Nephron progenitor cell (in vitro differentiated cells): ENCODE measurements around the gene SEC24D.

Experiments
- DNase-seq: peaks from one replicate; pipeline ENCODE4 v3.0.0; 2021
- H3K27ac Mint-ChIP-seq: 2 replicates; pipeline ENCODE4 v1.8.0; 2021; ENCODE audit warnings: mild to moderate bottlenecking, moderate library complexity, mixed read lengths
- H3K27me3 Mint-ChIP-seq: 2 replicates; pipeline ENCODE4 v1.8.0; 2021; ENCODE audit warnings: mild to moderate bottlenecking, low read depth, mixed read lengths; ENCODE audit not compliant: poor library complexity
- H3K36me3 Mint-ChIP-seq: 2 replicates; pipeline ENCODE4 v1.8.0; 2021; ENCODE audit warnings: low read depth, mixed read lengths
- H3K4me1 Mint-ChIP-seq: 2 replicates; pipeline ENCODE4 v1.8.0; 2021; ENCODE audit warnings: mixed read lengths
- H3K4me3 Mint-ChIP-seq: 2 replicates; pipeline ENCODE4 v1.8.0; 2021; ENCODE audit warnings: mild to moderate bottlenecking, moderate library complexity, mixed read lengths
- H3K9me3 Mint-ChIP-seq: 2 replicates; pipeline ENCODE4 v1.8.0; 2021; ENCODE audit warnings: mild to moderate bottlenecking, moderate library complexity, mixed read lengths
- TF ChIP-seq, protein P1 (sequence below): fragments of 200-600 bp; sonication (generic); IDR thresholded peaks from 2 replicates; pipeline ENCODE4 v1.5.0; 2021; ENCODE audit warnings: antibody characterized with exemption

The SEC24D gene

DNA sequence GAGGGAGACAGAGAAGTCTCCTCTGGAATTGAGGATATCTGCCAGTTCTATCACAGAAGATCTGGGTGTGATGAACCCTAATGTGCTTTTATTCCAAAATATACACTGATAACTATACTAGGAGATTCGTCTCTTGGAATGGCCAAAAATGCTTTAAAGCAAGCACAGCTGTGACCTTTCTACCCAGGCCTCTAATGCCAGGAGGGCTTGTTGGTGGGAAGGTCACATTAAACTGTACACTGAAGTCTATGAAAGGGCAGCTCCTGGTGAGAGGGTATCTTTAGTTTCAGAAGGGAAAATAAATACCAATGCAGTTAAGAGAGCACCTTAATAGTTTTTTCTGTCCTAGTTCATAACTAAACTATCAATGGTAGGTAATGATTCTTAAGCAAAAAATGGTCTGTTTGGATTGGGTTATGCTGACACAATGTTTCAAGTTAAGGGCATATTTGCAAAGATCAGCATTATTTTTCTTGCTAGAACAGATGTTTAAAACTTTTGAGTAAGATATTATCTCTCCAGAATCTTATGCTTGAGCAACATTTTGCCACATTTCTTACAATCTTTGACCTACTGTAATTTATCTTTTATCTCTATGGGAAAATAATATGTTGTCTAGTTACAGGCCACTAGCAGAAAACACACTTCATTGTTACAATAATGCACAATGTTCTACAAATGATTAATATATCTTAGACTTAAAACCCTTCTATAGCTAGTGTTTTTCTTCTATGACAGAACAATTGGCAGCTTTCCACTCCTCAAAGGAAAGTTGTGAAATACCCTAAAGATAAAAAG, 59.6 kb downstream of the SEC24D start:
- Mint-ChIP-seq H3K9me3 (peaks cover 29% of the 10 kb centered on the region), H3K36me3 (peaks cover 12% of the 10 kb centered on the region), H3K4me1 (no peaks in the 10 kb centered on the region), H3K27me3 (no peaks in the 10 kb centered on the region), H3K4me3 (no peak overlapping the region), H3K27ac (no peak overlapping the region)
- no peak for DNase-seq
- TF ChIP-seq, protein P1, sequence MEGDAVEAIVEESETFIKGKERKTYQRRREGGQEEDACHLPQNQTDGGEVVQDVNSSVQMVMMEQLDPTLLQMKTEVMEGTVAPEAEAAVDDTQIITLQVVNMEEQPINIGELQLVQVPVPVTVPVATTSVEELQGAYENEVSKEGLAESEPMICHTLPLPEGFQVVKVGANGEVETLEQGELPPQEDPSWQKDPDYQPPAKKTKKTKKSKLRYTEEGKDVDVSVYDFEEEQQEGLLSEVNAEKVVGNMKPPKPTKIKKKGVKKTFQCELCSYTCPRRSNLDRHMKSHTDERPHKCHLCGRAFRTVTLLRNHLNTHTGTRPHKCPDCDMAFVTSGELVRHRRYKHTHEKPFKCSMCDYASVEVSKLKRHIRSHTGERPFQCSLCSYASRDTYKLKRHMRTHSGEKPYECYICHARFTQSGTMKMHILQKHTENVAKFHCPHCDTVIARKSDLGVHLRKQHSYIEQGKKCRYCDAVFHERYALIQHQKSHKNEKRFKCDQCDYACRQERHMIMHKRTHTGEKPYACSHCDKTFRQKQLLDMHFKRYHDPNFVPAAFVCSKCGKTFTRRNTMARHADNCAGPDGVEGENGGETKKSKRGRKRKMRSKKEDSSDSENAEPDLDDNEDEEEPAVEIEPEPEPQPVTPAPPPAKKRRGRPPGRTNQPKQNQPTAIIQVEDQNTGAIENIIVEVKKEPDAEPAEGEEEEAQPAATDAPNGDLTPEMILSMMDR = no peak

DNA sequence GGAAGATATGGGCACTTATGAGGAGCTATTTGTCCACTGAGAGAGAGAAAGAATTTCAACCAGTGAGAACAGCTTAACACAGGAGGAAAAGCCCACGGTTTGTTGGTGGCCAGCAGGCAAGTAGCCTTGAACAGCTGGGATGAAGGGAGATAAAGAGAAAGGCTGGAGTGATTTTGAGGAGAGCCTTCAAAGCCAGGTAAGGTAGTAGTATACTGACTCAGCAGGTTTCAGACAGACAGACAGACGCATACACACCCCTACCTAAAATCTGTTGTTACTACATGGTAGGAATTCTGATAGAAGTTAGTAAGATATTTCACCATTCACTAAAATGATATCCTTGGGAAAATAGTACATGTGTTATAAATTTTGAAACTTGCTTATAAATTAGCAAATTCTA, 60.5 kb downstream of the SEC24D start:
- H3K36me3 Mint-ChIP-seq = peaks cover 5% of the 10 kb centered on the region
- TF ChIP-seq, protein P1 = no peak
- H3K27ac Mint-ChIP-seq = no peak overlapping the region
- no peak for DNase-seq
- H3K4me1 Mint-ChIP-seq = no peaks in the 10 kb centered on the region
- no peaks in the 10 kb centered on the region for H3K27me3 Mint-ChIP-seq
- H3K9me3 Mint-ChIP-seq = peaks cover 19% of the 10 kb centered on the region
- H3K4me3 Mint-ChIP-seq = no peak overlapping the region

DNA sequence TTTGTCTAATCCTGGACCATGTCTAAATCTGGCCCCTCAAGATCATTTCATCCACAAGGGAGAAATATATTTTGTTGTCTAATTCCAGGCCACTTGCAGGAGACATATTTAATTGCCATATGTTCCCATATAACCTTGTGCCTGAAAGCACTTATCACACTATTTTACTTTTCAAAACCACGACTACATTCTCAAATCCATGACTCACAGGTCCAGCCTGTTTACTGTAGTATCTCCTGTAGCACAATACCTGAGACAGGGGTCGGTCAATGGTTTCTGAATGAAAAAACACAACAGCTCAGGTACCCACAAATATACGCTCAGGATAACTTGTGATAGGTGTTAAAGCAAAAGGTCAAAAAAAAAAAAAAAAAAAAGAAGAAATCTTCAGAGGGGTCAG, 60.9 kb downstream of the SEC24D start:
- peaks cover 15% of the 10 kb centered on the region for H3K9me3 Mint-ChIP-seq
- TF ChIP-seq, protein P1 = no peak
- H3K4me1 Mint-ChIP-seq = no peaks in the 10 kb centered on the region
- peaks cover under 1% of the 10 kb centered on the region for H3K36me3 Mint-ChIP-seq
- no peaks in the 10 kb centered on the region for H3K27me3 Mint-ChIP-seq
- no peak overlapping the region for H3K27ac Mint-ChIP-seq
- DNase-seq = no peak
- H3K4me3 Mint-ChIP-seq = no peak overlapping the region

DNA sequence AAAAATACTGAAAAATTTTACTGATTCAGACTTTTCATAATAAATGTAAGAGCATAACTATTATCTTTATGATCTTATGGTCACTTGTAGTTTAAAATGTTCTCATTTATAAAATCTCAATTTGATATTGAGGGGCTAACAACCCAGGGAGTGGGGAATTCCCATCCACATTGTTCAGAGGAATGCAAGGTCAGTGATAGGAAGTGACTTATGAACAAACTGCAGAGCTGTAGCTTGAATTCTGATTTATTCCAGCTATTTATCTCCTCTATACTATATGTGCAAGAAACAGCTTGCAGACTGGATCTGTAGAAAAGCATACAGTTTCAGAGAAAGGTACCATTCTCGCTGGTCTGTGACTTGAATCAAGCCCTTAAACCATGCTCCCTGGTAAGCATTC, 61.6 kb downstream of the SEC24D start:
- DNase-seq = no peak
- Mint-ChIP-seq H3K36me3 (no peaks in the 10 kb centered on the region), H3K4me1 (no peaks in the 10 kb centered on the region), H3K27me3 (no peaks in the 10 kb centered on the region), H3K27ac (no peak overlapping the region), H3K4me3 (no peak overlapping the region), H3K9me3 (peaks cover 9% of the 10 kb centered on the region)
- TF ChIP-seq, protein P1 = no peak

DNA sequence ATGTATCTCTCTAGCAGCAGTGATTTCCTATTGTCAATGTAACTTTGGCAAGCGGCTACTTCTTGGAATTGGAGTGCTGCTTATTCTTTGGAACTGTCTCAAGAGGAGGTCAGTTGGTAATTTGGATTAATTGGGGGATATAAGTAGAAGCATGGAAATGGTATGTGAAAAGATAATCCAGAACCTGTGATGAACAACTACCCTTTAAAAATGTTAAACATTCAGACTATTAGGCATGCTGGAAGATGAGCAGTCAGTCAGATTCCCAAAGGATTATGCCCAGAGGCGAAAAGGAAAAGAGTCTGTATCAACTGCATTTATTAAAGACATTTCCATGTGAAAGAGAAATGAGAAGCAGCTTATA, 62.5 kb downstream of the SEC24D start:
- Mint-ChIP-seq H3K4me1 (no peaks in the 10 kb centered on the region), H3K4me3 (no peak overlapping the region), H3K27ac (no peak overlapping the region), H3K9me3 (peaks cover 2% of the 10 kb centered on the region), H3K36me3 (no peaks in the 10 kb centered on the region), H3K27me3 (no peaks in the 10 kb centered on the region)
- TF ChIP-seq, protein P1 = no peak
- no peak for DNase-seq
